Retinal pigment epithelial cell (primary cell): ENCODE measurements around the gene MCM9.

ENCODE experiments used
- DNase-seq: peaks from one replicate; pipeline ENCODE4 v3.0.0-alpha.2; 2010; ENCODE audit warnings: low read depth
- H3K4me3 ChIP-seq: 2 replicates; pipeline ENCODE4 v1.5.1; 2011; ENCODE audit warnings: mild to moderate bottlenecking, low read length, control low read depth, moderate library complexity
- TF ChIP-seq, protein P1 (sequence below): conservative IDR thresholded peaks from 2 replicates; pipeline ENCODE4 v1.5.1; 2011; ENCODE audit warnings: low read depth, low read length, control low read depth, inconsistent platforms

Gene MCM9

GRCh38 chr6:118860880-118861279 lies 74.1 kb downstream of the MCM9 start:
- no peak overlapping the region for H3K4me3 ChIP-seq
- no peak for DNase-seq
- TF ChIP-seq, protein P1, sequence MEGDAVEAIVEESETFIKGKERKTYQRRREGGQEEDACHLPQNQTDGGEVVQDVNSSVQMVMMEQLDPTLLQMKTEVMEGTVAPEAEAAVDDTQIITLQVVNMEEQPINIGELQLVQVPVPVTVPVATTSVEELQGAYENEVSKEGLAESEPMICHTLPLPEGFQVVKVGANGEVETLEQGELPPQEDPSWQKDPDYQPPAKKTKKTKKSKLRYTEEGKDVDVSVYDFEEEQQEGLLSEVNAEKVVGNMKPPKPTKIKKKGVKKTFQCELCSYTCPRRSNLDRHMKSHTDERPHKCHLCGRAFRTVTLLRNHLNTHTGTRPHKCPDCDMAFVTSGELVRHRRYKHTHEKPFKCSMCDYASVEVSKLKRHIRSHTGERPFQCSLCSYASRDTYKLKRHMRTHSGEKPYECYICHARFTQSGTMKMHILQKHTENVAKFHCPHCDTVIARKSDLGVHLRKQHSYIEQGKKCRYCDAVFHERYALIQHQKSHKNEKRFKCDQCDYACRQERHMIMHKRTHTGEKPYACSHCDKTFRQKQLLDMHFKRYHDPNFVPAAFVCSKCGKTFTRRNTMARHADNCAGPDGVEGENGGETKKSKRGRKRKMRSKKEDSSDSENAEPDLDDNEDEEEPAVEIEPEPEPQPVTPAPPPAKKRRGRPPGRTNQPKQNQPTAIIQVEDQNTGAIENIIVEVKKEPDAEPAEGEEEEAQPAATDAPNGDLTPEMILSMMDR = no peak

- no peak overlapping the region for H3K4me3 ChIP-seq
These were observed 74.6 kb downstream of the MCM9 start for GRCh38 chr6:118860363-118860762.

DNA sequence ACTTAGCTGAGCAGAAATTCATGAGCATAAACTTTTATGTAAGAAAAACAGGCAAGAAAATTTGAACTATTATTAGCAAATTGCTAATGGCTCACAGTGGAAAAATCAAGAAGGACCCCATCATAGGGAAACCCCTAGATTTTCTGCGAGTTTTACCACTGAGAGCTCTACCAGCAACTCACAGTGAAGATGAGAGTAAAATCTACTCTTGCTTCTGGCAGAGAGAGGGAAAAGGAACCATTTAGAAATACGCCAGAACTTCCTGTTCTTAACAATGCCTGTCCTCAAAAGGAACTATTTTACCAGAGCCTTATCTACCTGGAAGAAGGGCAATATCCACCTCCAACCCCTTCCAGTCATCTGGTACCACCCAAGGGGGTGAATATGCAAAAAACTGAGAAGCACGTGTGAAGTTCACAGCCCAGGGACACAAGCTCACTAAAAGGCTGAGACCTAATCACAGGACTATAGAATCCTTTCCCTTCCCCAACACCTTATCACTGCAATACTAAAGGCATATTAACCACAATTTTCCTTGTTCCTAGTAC lies 75.4 kb downstream of the MCM9 start:
- DNase-seq = no peak
- TF ChIP-seq, protein P1 = no peak
- H3K4me3 ChIP-seq = no peak overlapping the region

More at GRCh38 chr6:118860363-118860762, 74.6 kb downstream of the MCM9 start:
- DNase-seq = no peak
- TF ChIP-seq, protein P1 = no peak

- no peak for DNase-seq
- TF ChIP-seq, protein P1 = no peak
These were observed 78.7 kb downstream of the MCM9 start for GRCh38 chr6:118856301-118856700.

GRCh38 chr6:118853408-118853807 lies 81.6 kb downstream of the MCM9 start:
- DNase-seq = no peak
- TF ChIP-seq, protein P1 = no peak

More at GRCh38 chr6:118856301-118856700, 78.7 kb downstream of the MCM9 start:
- no peak overlapping the region for H3K4me3 ChIP-seq

DNA sequence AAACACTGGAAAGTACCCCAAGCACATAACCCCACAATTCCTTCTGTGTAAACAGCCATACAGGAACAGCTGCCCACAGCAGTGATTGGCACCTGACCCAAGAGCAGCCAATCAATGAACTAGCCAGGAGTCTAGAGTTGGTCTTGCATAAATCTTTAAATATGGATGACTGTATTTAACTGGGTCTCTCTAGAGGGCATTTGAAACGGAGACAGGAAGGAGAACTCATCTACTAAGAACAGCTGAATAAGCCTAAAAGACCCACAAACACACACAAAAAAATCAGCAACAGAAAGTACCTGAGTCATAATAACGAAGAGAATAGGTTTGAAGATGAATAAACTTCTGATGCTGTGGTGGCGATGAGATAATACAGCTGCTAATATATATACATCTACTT lies 90.0 kb downstream of the MCM9 start:
- TF ChIP-seq, protein P1 = no peak
- no peak for DNase-seq
- no peak overlapping the region for H3K4me3 ChIP-seq

More at GRCh38 chr6:118853408-118853807, 81.6 kb downstream of the MCM9 start:
- H3K4me3 ChIP-seq = no peak overlapping the region

DNA sequence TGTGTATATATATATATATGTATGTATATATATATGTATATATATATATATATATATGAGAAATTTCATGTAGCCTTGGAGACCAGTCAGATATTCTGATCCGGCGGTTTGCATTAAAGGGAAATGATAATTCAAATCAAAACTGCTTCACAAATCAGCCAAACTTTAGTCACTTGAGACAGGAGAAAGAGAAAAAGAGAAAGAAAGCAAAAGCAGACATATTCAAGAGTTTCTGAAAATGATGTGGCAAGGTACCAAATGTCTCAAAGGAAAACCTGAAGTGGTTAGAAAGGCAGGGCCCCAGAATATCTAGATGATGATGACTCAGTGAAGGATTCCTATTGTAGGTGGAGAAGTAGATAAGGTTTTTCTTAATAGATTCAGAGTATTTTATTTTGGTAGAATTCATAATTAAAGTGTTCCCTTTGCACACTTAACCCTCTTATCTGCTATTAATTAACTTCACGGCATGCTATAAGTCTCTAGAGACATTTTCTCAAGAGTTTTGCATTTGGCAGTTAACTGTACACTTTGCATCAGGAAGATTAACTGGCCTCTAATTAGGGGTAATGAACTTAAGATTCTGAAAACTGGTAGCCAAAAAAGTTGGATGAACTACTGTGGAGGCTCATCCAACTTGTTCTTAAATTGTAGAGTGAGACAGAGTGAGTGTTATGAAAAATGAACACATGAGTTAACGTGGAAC lies 91.1 kb downstream of the MCM9 start:
- TF ChIP-seq, protein P1 = no peak
- no peak for DNase-seq

More for the DNA sequence above, 91.1 kb downstream of the MCM9 start:
- no peak overlapping the region for H3K4me3 ChIP-seq
